ENCODE measurements around the gene CALM1.
A peak's percentile ranks its signal among the peaks of the same experiment; 100 is the strongest.
"Not testable (repeated sequence)": the region's sequence is repeated elsewhere in the genome, so short reads cannot be mapped to it uniquely, and the experiment has no call there.

CALM1 gene

GRCh38 chr14:90383731-90384542 is 12.9 kb upstream of the CALM1 start:
- peak; percentile 83 for DNase-seq

- no peak for DNase-seq
Observed at GRCh38 chr14:90384543-90384911, 12.3 kb upstream of the CALM1 start.

GRCh38 chr14:90386321-90386720 is 10.5 kb upstream of the CALM1 start:
- DNase-seq = no peak

- no peak for DNase-seq
Observed at GRCh38 chr14:90387206-90387760, 9.5 kb upstream of the CALM1 start.

- no peak for DNase-seq
Observed at GRCh38 chr14:90388437-90388836, 8.4 kb upstream of the CALM1 start.

- DNase-seq = no peak
Observed at GRCh38 chr14:90388982-90389381, 7.8 kb upstream of the CALM1 start.

- no peak for DNase-seq
Observed at GRCh38 chr14:90393966-90394365, 2.9 kb upstream of the CALM1 start.

GRCh38 chr14:90394782-90395181 is 2.0 kb upstream of the CALM1 start:
- DNase-seq = not testable (repeated sequence)

GRCh38 chr14:90397425-90398314 is 841 bp downstream of the CALM1 start:
- peak; percentile 83 for DNase-seq

- peak; percentile 80 for DNase-seq
Observed at GRCh38 chr14:90398315-90398839, 1.5 kb downstream of the CALM1 start.

GRCh38 chr14:90398841-90399540 is 2.2 kb downstream of the CALM1 start:
- no peak for DNase-seq

- peak; percentile 86 for DNase-seq
Observed at GRCh38 chr14:90399541-90400444, 3.0 kb downstream of the CALM1 start.

- DNase-seq = no peak
Observed at GRCh38 chr14:90400904-90401561, 4.2 kb downstream of the CALM1 start.

- DNase-seq = no peak
Observed at GRCh38 chr14:90402016-90402415, 5.2 kb downstream of the CALM1 start.

GRCh38 chr14:90403065-90403464 is 6.2 kb downstream of the CALM1 start:
- DNase-seq = no peak

GRCh38 chr14:90405101-90405500 is 8.3 kb downstream of the CALM1 start:
- DNase-seq = no peak

GRCh38 chr14:90405755-90406154 is 8.9 kb downstream of the CALM1 start:
- no peak for DNase-seq

- DNase-seq = no peak
Observed at GRCh38 chr14:90406384-90406798, 9.6 kb downstream of the CALM1 start.

GRCh38 chr14:90407230-90407629 is 10.4 kb downstream of the CALM1 start:
- DNase-seq = no peak

- no peak for DNase-seq
Observed at GRCh38 chr14:90408713-90409112, 11.9 kb downstream of the CALM1 start.

GRCh38 chr14:90409209-90409730 is 12.4 kb downstream of the CALM1 start:
- no peak for DNase-seq
